Neutrophil (primary cell): ENCODE measurements around the gene SMCO1.

Source experiments
- H3K27ac ChIP-seq: fragments of 200-600 bp; sonication (generic); 2 replicates; pipeline ENCODE4 v1.5.1; 2016; ENCODE audit warnings: mild to moderate bottlenecking, moderate library complexity
- H3K27me3 ChIP-seq: fragments of 200-600 bp; sonication (generic); 2 replicates; pipeline ENCODE4 v1.6.0; 2016; ENCODE audit warnings: mild to moderate bottlenecking
- H3K36me3 ChIP-seq: fragments of 200-600 bp; sonication (generic); 2 replicates; pipeline ENCODE4 v1.5.1; 2017
- H3K4me1 ChIP-seq, 2 experiments: fragments of 200-600 bp in 1 of 2; sonication (generic) in 1 of 2; 1 replicate in 1 of 2; 2 replicates in 1 of 2; pipeline versions ENCODE4 v1.5.1 to v1.6.1; 2013 to 2016; ENCODE audit warnings: low read depth in 1 of 2, low read length in 1 of 2, mild to moderate bottlenecking in 1 of 2, moderate library complexity in 1 of 2; ENCODE audit not compliant: control insufficient read depth in 1 of 2, insufficient read depth in 1 of 2
- H3K4me3 ChIP-seq, 2 experiments: fragments of 200-600 bp in 1 of 2; sonication (generic) in 1 of 2; 1 replicate in 1 of 2; 2 replicates in 1 of 2; pipeline ENCODE4 v1.5.1; 2013 to 2016; ENCODE audit warnings: low read depth in 1 of 2, low read length in 1 of 2, mild to moderate bottlenecking in 1 of 2, moderate library complexity in 1 of 2
- H3K9me3 ChIP-seq: fragments of 200-600 bp; sonication (generic); 2 replicates; pipeline ENCODE4 v1.5.1; 2016
- CTCF ChIP-seq: fragments of 200-600 bp; sonication (generic); IDR thresholded peaks from 2 replicates; pipeline ENCODE4 v1.5.1; 2016; ENCODE audit warnings: antibody characterized with exemption

The SMCO1 gene

GRCh38 chr3:196503196-196504076 lies 11.7 kb downstream of the SMCO1 start, which contains the start of gene RNF168:
Gene RNF168 (minus strand): TSS chr3:196503768. CDS start chr3:196503173, 595 bp downstream.
- peak within 1 kb of the TSS; percentile 93 for H3K27ac ChIP-seq
- no peaks in the 10 kb centered on the region for H3K36me3 ChIP-seq
- H3K27me3 ChIP-seq, result no peaks in the 10 kb centered on the region
- H3K4me3 ChIP-seq, result peak within 1 kb of the TSS; percentile 77 to 82
- no peaks in the 10 kb centered on the region for H3K9me3 ChIP-seq
- peak; percentile 36 for TF ChIP-seq CTCF
- H3K4me1 ChIP-seq, result peaks cover 61 to 67% of the 10 kb centered on the region in 2 experiments

- TF ChIP-seq CTCF, result peak; percentile 31
- no peaks in the 10 kb centered on the region for H3K9me3 ChIP-seq
- H3K36me3 ChIP-seq, result no peaks in the 10 kb centered on the region
- H3K4me3 ChIP-seq, result peak overlapping the region; percentile 77 to 82
- peak overlapping the region; percentile 93 for H3K27ac ChIP-seq
- no peaks in the 10 kb centered on the region for H3K27me3 ChIP-seq
- peaks cover 61 to 67% of the 10 kb centered on the region in 2 experiments for H3K4me1 ChIP-seq
Measured at GRCh38 chr3:196502775-196503195, 12.4 kb downstream of the SMCO1 start.

- H3K27ac ChIP-seq, result peak overlapping the region; percentile 93
- TF ChIP-seq CTCF, result no peak
- H3K9me3 ChIP-seq, result no peaks in the 10 kb centered on the region
- peak overlapping the region; percentile 77 to 82 for H3K4me3 ChIP-seq
- no peaks in the 10 kb centered on the region for H3K27me3 ChIP-seq
- no peaks in the 10 kb centered on the region for H3K36me3 ChIP-seq
- peaks cover 54 to 60% of the 10 kb centered on the region in 2 experiments for H3K4me1 ChIP-seq
Measured at GRCh38 chr3:196501316-196502044, 13.7 kb downstream of the SMCO1 start.

- no peaks in the 10 kb centered on the region for H3K27me3 ChIP-seq
- H3K9me3 ChIP-seq, result no peaks in the 10 kb centered on the region
- H3K4me1 ChIP-seq, result peaks cover 39 to 45% of the 10 kb centered on the region in 2 experiments
- H3K4me3 ChIP-seq, result peak overlapping the region in 1 of 2 experiments; percentile 82
- peak overlapping the region; percentile 93 for H3K27ac ChIP-seq
- H3K36me3 ChIP-seq, result peaks cover 9% of the 10 kb centered on the region
- TF ChIP-seq CTCF, result no peak
Measured at GRCh38 chr3:196499807-196500524, 15.2 kb downstream of the SMCO1 start.

GRCh38 chr3:196499061-196499460 lies 16.1 kb downstream of the SMCO1 start:
- no peak overlapping the region for H3K27ac ChIP-seq
- no peak for TF ChIP-seq CTCF
- peaks cover 13% of the 10 kb centered on the region for H3K36me3 ChIP-seq
- no peak overlapping the region for H3K4me3 ChIP-seq
- peaks cover 30 to 36% of the 10 kb centered on the region in 2 experiments for H3K4me1 ChIP-seq
- no peaks in the 10 kb centered on the region for H3K27me3 ChIP-seq
- H3K9me3 ChIP-seq, result no peaks in the 10 kb centered on the region
